Transverse colon (tissue), 3 donors: ENCODE measurements around the gene PITX1.

Source experiments
- EP300 ChIP-seq: sonication (generic); formaldehyde crosslinking; IDR thresholded peaks from one replicate; pipeline ENCODE4 v1.6.1; 2017; ENCODE audit warnings: antibody characterized with exemption, low read depth
- POLR2A ChIP-seq: fragments of 450-650 bp; IDR thresholded peaks from one replicate; pipeline ENCODE4 v1.6.1; 2016; ENCODE audit warnings: antibody characterized with exemption, mild to moderate bottlenecking, moderate library complexity
- TF ChIP-seq, protein P1 (sequence below), 5 experiments: fragments of 200-600 bp in 3 of 5; fragments of 450-650 bp in 2 of 5; sonication (generic) in 3 of 5; IDR thresholded peaks; 1 replicate in 2 of 5; 2 replicates in 3 of 5; pipeline ENCODE4 v1.5.1; 2016 to 2017; ENCODE audit warnings: antibody characterized with exemption in 5 of 5, inconsistent platforms in 3 of 5, mild to moderate bottlenecking in 2 of 5, moderate library complexity in 1 of 5

DNA sequence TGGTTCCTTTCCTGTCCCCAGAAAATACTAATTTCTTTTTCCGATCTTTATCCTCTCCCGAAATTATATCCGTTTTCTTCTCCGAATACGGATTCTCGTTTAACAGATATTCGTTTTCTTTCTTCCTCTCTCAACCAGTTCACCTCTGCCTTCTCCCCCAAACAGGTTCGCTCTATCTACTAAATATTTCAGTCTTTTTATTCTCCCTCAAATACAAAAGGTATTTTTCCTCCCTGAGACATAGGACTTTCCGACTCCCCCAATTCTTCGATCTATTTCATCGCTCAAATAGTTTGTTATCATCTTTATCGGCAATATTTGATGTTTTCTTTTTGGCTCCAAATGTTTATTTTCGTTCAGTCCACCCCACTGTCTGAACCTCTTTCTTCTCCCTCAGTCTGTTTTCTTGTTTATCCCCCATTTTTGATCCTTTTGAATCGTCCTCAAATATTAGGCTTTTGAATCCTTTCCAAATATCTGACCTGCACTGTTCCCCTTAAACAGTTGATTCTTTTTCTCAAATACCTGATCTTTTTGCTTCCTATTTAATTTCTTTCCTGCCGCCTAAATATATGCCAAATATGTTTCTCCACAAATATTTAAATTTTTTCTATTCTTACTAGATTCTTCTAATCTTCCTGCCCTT is 4.4 kb downstream of the PITX1 start:
- TF ChIP-seq, protein P1, sequence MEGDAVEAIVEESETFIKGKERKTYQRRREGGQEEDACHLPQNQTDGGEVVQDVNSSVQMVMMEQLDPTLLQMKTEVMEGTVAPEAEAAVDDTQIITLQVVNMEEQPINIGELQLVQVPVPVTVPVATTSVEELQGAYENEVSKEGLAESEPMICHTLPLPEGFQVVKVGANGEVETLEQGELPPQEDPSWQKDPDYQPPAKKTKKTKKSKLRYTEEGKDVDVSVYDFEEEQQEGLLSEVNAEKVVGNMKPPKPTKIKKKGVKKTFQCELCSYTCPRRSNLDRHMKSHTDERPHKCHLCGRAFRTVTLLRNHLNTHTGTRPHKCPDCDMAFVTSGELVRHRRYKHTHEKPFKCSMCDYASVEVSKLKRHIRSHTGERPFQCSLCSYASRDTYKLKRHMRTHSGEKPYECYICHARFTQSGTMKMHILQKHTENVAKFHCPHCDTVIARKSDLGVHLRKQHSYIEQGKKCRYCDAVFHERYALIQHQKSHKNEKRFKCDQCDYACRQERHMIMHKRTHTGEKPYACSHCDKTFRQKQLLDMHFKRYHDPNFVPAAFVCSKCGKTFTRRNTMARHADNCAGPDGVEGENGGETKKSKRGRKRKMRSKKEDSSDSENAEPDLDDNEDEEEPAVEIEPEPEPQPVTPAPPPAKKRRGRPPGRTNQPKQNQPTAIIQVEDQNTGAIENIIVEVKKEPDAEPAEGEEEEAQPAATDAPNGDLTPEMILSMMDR (IDR thresholded peaks at IDR 0.05): no peak
- no peak for TF ChIP-seq POLR2A
- TF ChIP-seq EP300: no peak
